GM11168 (cell line): ENCODE measurements around the gene CDH13.

Experiments
- in situ Hi-C: fragments of 300-500 bp; cut with MboI; formaldehyde crosslinking; loops from one replicate; pipeline ENCODE4 v1.12.0; 2022; ENCODE audit warnings: low sequenced_read_pairs; ENCODE audit not compliant: unreplicated experiment

Gene CDH13

DNA sequence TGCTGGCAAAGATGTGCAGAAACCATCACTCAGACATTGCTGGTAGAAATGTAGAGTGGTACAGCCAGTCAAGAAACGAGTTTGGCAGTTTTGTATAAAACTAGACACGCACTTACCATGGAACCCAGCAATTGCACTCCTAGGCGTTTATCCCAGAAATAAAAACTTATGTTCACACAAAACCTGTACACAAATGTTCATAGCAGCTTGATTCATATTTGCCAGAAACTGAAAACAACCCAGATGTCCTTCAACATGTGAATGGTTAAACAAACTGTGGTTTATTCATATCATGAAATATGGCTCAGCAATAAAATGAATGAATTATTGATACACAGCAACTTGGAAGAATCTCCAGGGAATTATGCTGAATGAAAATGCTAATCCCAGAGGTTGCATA, 570.0 kb downstream of the CDH13 start:
- in situ Hi-C loops = no loop called here

DNA sequence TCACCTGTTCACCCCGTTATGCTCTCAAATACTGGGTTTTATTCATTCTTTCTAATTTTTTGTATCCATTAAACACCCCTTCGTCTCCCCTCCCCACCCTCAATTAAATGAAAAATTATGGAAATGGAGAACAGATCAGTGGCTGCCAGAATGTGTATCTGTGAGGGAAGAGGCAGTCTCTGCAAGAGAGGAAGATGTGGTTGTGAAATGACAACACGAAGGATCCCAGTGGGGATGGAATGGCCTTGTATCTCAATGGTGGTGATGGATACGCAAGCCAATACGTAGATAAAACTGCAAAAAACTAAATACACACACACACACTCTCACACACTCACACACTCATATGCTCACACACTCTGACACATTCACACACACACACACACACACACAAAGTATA, 570.7 kb downstream of the CDH13 start:
- in situ Hi-C loops = no loop called here

DNA sequence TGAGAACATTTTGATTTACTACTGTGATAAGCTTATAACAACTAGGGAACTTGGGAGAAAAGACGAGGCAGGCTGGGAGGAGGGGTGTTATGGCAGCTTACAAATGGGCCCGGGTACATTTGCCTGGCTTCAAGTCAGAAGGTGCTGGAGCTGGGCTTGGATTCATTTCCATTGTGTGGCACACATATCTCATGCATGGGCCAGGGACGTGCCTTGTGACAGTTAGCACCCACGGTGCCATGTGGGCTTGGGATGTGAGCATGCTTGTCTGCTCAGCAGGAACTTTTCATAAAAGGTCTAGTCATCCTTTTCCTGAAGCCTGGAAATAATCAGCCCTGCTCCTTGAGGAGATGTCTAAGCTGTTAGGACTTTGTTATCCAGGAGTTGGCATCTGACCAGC, 572.2 kb downstream of the CDH13 start:
- in situ Hi-C loops = no loop called here

DNA sequence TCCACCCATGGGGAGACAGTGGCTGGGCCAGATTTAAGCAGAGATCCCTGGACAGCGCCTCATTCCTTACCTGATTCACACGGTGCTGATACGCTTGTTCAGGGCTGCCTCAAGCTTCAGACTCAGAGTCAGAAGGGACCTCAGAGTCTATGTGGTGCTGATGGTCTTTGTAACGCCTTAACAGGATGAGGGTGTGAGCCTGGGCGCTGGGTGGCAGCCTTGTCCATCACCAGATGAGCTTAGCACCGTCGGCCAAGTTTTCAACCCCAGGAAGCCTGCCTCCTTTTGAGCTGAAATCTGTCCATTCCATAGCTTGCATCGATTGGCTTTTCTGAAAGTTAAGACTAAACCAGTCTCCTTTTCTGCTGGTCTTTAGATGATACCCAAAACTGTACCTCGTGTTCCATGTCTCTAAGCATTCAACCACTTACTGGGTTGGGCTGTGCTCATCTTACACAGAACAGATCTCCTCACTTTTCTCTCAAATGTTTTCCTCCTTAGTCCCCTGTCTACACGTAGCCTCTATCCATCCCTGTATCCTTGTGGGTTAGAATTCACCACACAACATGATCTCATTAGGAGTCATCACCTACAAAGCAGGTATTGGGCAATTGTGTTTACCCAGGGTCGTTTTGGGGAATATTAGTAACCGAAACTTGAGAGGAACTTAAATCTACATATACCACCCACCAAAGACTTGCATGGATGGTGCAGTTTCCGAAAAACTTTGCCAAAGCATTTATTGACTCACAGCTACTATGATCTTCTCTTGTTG, 573.4 kb downstream of the CDH13 start:
- in situ Hi-C loops = no loop called here

DNA sequence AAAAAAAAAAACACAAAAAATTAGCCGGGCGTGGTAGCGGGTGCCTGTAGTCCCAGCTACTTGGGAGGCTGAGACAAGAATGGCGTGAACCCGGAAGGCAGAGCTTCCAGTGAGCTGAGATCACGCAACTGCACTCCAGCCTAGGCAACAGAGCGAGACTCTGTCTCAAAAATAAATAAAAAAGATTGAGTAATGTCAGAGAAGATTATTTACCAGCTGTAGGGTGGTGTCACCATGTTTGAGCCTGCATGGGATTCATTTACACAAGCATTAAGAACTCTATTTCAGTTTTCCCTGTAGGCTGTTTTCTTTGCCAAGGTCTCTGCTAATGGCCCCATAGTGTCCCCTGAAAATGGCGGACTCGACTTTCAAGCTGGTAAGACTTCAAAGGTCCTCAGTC, 575.0 kb downstream of the CDH13 start:
- in situ Hi-C loops = no loop called here

DNA sequence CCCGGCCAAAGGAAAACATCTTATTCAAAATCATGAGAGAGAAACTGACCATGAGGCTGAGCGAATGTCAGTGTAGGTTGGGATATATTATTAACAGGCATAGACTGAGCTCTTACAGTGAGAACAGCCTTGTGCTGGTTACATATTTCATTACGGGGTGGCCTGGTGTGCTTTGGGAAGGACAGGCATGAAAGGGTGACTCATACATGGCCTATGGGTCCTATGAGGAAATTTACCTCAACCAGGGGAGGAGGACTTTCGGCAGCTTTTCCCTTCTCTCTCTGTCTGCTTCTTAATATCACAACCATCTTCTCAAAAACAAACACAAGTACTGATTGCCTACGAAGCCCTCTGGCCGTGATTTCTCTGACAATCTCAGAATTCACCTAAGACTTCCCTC, 579.1 kb downstream of the CDH13 start:
- in situ Hi-C loops = no loop called here

DNA sequence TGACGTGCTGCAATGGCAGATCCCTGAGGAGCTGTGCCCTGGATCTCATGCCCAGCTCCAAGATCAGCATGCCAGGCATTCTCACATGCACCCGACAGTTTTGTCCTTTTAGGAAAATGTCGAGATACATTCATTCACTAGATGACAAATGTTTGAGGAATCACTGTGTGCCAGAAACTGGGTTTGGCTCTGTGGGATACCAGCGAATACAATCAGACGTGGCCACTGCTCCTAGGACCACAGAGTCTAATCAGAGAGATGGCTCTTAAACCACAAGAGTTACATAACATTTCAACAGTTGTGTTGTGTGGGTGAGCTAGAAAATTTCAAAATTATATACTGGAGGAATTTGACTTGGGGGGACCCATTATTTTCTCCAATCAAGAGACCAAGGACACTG, 579.7 kb downstream of the CDH13 start:
- in situ Hi-C loops = no loop called here

DNA sequence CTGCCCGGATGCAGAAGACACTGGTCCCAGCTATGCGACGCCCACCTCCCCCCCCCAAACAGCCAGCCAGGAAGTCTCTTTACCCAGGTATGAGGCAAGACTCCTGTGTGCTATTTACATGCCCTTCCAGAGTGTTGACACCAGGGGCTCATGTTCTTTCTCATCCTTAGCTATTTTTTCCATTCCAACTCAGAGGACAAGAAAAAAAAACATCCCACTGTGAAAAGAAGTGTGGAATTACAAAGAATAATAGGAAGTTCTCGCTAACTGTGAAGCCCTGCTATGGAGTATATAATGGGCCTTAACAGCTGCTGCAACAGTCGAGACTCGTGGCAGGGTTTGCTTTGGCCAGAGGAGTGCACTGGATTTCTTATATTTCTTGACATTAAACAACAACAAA, 584.9 kb downstream of the CDH13 start:
- in situ Hi-C loops = no loop called here

DNA sequence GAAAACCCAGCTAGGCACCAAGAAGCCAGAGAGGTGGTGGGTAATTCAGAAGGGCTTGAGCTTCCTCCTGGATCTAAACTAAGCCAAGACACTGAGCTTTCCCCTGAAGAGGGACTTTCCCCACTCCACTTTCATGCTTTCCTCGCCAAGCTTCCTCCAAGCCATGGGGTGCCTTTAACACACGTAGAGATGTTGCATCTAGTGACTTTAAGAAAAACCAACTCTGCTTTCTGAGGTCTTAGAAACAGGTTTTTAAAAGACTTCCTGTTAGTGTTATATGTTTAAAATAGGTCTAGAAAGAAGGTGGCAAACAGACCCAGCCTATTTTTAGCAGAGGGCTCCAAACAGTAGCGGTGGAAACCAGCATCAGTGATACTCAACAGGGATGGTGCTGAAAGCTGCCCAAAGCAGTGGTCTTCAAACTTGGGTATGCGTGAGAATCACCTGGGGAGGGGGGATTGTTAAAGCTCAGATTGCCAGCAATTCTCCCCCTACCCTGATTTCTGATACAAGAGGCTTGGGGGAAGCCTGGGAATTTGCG, 585.6 kb downstream of the CDH13 start:
- in situ Hi-C loops = no loop called here

DNA sequence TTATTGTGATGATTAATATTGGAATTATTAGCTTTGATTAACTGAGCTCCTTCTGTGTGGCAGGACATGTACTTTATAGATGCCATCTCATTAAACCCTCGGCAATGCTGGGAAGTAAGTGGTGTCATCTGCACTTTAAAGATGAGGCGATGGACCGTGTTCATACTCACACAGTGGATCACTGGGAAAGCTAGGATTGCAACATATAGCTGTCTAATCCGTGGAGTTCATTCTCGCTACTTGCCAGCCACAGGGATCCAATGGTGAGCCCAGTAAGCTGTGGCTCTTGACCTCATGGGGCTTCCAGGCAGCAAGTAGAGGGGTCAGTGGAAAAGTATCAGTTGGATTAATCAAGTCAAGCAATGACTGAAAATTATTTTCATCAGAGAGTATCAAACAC, 587.9 kb downstream of the CDH13 start:
- in situ Hi-C loops = no loop called here

DNA sequence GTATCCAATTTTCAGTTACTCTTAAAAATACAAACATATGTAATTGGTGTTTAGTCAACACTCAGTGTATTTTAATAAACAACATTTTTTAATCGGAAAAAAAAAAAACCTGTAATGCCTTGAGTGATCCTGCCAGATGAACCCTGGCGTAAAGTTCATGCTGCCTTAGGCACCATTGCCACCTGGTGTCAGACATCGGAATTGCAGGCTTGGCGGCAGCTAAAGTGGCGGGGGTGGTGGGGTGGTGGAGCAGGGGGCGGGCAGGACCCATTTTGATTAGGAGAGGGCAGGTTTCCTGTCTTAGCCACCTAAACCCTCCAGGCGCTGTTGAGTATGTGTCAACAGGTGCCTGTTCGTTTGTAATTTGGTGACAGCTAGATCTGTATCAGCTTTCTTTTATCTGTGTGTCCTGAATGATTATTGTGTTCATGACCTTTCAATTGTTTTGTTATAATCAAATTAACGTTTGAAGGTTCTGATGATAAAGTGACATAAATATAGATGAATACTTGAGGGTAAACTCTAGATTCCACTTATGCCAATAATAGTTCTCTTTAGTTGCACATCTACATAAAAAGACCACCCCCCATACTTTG, 588.7 kb downstream of the CDH13 start:
- in situ Hi-C loops = no loop called here

DNA sequence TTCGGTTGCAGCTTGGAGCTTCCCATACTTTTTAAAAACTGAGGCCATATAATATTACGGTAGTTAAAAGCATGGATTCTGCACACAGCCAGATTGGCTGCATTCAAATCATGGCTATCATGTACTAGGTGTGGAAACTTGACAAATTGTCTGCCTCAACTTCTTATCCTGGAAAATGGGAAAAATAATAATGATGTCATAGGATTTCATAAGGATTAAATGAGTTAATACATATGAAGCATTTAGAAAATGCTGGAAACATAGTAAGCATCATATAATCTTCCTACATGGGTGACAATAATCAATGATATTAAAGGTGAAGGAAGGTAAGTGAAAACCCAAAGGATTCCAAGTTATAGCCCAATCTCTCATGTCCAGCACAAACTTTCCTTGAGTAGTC, 592.5 kb downstream of the CDH13 start:
- in situ Hi-C loops = no loop called here

DNA sequence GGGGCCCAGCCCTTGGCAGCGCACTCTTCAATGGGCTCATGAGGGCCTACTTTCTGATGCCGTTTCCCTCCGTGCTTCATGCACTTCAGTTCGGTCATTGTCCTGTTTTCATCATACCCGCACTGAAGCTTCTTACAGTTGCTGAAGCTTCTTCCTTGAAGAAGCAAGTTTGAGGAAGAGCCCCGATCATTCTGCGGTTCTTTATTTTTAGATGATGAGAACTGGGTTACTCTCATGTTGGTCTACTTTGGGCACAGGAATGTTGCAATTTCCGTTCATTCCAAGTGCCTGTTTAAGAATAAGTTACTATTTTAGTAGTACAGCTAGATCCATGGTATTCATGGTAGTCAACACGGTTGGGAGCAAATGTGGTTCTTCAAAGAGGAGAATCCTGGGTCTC, 593.3 kb downstream of the CDH13 start:
- in situ Hi-C loops = no loop called here

DNA sequence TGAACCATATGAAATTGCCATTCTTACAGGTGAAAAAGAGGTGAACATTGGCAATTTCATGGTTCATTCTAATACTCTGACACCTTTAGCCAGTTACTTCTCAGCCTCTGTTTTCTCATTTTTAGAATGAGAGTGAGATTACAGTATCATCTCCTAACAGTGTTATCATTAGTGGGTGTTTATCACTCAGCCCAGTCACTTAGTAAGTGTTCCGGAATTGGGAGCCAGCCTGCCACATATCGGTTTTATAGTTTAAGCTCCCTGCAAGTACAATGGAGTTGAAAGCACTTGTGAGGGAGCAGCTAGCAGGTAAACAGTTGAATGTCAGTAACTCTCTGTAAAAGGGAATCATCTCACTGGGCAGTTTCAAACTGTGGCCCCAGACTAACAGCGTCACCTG, 597.9 kb downstream of the CDH13 start:
- in situ Hi-C loops = no loop called here

DNA sequence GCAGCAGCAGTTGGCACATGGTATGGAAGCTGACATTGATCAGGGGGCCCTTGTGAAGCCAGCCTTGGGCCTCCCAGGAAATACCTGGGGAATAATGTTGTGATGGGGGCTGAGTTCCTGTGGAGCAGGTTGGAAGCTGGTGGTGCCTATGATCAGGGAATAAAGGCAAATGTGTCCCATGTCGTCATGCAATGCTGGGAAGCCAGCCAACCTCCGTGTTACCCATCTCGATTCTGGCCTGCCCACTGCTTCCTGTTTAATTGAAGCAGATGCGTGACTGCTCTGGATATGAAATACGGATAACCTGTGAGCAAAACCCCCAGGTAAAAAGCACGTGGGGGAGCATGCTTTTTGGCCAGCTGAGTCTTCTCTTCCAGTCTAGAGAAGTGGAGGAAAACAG, 600.6 kb downstream of the CDH13 start:
- in situ Hi-C loops = no loop called here

DNA sequence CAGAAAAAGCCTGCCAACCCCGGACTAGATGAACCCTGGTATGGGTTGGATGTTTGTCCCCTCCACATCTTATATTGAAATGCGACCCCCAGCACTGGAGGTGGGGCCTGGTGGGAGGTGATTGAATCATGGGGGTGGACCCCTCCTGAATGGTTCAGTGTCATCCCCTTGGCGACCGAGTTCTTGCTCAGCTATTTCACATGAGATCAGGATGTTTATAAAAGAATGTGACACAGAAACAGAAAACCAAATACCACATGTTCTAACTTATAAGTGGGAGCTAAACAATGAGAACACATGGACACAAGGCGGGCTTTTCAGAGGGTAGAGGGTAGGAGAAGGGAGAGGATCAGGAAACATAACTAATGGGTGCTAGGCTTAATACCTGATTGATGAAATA, 605.0 kb downstream of the CDH13 start:
- in situ Hi-C loops = no loop called here

DNA sequence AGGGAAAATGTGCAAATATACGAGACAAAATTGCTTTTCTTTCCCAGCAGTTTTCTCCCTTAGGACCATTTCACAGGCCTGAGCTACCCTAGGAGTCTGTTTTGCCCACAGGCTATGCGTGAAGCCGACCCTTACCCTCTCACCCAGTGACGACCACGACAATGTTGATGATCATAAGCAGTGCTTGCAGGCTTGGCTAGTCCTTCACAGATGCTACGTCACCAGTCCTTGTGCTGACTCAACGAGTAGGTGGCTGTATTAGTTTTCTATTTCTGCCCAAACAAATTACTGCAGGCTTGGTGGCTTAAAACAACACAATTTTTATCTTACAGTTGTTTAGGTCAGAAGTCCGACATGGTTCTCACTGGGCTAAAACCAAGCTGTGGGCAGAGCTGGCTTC, 606.4 kb downstream of the CDH13 start:
- in situ Hi-C loops = no loop called here

DNA sequence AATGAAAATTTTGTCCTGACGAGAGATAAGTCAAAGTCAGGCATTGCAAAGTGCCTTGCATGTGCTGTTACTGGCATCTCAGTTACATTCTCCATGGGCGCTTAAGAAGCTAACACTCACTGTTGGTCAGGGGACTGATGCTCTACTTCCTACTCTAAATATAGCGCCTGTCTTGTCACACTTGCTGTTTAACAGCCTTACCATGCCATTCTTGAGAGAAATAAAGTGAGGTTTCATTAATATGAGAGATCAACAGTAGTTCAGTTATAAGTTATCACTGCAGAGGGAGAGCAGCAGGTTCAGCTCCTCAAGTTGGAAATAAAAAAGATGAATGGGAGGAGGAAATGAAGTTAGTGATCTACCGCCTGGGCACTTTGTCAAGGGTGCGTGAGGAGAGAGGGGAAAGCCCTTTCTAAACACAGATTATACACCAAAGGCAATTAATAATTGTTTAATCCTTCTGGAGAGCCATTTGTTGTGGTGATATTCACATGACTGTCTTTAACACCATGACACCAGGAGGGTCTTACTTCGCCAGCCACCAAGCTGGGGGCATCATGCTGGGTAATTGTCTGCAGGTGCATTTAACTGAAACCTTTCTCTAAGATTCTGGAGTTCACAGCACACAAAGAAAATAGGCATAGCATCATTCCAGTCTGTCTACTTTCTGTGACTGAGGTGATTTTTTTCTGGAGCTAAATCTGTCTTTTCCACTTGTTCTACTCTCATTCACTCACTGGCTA, 612.4 kb downstream of the CDH13 start:
- in situ Hi-C loops = no loop called here

DNA sequence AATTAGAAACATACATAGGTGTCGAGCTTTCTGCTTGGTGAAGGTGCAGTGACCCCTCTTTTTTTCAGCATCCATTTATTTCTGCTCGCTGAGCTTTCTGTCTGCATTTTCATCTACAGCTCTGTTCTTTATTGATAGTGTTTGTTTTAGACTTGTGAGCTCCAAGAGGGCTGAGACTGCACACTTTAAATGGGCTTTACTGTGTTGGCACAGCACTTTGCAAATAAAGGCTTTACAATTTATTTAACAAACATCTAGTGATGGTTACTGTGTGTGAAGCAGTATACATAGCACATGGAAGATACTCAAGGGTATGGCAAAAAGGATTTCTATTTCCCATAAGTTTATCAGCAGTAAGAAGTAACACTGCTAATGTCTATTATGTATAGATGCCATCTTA, 617.3 kb downstream of the CDH13 start:
- in situ Hi-C loops = no loop called here

DNA sequence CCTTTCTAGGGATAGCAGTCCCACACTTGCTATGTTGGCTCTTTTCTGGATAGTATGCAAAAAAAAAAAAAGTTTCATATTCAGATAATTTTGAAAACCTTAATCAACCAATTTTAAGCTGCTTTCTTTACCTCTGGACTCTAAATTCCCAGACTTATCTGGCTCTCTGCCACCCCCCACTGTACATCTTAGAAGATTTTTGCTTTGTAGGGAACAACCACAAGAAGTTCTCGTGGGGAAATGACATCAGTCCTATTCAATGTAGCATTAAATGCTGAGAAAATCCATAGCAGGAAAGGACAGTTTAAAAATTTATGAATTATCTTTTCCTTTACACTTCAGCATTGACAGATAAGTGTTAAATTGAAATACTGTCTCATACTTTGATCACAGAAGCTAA, 618.3 kb downstream of the CDH13 start:
- in situ Hi-C loops = no loop called here

DNA sequence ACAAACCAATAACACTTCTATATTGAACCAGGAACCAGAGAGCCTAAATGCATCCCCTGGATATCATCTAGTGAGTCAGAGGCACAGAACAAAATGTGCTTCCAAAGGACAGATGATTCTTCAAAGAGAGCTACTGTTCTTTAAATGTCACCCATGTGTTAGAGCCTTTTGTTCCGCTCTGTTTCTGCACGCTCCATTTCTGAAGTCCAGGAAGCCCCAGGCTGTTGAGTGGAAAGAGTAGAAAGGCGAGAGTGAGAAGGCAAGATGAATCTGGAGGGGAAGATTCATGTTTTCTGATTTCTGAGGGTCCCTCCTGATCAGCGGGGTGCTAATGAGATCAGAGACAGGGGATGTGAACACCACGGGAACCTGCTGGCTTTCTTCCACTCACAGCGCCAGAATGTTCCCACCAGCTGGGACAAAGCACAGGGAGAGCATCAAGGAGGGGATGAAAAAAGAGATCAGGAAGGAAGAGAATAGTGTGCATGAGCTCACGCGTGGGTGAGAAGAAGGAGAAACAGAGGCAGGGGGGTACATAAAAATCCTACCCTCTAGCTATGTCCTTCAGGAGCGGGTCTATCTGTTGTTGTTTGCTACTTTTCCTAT, 621.1 kb downstream of the CDH13 start:
- in situ Hi-C loops = no loop called here
